ENCODE data around the gene STXBP6.

DNA sequence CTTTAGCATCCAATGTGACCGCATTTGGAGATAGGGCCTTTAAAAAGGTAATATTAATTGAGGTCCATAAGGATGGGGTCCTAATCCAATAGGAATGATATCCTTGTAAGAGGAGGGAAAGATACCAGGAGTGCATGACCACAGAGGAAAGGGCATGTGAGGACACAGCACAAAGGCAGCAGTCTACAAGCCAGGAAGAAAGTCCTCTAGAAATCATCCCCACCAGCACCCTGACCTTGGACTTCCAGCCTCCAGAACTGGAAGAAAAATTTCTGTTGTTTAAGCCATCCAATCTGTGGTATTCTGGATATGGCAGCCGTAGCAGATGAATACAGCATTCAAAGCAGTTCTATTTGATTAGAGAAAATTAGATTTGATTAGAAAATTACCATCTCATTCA lies 145.4 kb downstream of the STXBP6 start:
- TF ChIP-seq EP300 (IDR thresholded peaks at IDR 0.05) (no peak), CTCF (IDR thresholded peaks at IDR 0.05) (no peak)

All from suprapubic skin (tissue), 3 donors.